IPS-18c (cell line): ENCODE results near the gene PCDHGA4.
"Not testable (repeated sequence)": the region's sequence is repeated elsewhere in the genome, so short reads cannot be mapped to it uniquely, and the experiment has no call there.

Source experiments
- H3K4me3 ChIP-seq: 2 replicates; pipeline ENCODE4 v1.7.0; 2013; ENCODE audit warnings: low read depth, mild to moderate bottlenecking, low read length, moderate library complexity; ENCODE audit not compliant: insufficient read depth
- H3K9me3 ChIP-seq: one replicate; pipeline ENCODE4 v1.6.1; 2013; ENCODE audit warnings: mild to moderate bottlenecking, low read length, moderate library complexity; ENCODE audit not compliant: control insufficient read depth, insufficient read depth

The PCDHGA4 gene

DNA sequence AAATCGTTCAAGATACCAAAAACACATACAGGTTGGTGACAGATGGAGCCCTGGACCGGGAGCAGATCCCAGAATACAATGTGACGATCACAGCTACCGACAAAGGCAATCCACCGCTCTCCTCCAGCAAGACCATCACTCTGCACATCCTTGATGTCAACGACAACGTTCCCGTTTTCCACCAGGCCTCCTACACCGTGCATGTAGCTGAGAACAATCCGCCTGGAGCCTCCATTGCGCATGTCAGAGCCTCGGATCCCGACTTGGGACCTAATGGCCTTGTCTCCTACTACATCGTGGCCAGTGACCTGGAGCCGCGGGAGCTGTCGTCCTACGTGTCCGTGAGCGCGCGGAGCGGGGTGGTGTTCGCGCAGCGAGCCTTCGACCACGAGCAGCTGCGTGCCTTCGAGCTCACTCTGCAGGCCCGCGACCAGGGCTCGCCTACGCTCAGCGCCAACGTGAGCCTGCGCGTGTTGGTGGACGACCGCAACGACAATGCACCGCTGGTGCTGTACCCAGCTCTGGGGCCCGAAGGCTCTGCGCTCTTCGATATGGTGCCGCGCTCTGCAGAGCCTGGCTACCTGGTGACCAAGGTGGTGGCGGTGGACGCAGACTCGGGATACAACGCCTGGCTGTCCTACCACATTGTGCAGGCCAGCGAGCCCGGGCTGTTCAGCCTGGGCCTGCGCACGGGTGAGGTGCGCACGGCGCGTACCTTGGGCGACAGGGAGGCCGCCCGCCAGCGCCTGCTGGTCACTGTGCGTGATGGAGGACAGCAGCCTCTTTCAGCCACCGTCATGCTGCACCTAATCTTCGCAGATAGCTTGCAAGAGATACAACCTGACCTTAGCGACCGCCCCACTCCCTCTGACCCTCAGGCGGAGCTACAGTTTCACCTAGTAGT, 17.0 kb downstream of the PCDHGA4 start:
- H3K4me3 ChIP-seq, result no peak overlapping the region

DNA sequence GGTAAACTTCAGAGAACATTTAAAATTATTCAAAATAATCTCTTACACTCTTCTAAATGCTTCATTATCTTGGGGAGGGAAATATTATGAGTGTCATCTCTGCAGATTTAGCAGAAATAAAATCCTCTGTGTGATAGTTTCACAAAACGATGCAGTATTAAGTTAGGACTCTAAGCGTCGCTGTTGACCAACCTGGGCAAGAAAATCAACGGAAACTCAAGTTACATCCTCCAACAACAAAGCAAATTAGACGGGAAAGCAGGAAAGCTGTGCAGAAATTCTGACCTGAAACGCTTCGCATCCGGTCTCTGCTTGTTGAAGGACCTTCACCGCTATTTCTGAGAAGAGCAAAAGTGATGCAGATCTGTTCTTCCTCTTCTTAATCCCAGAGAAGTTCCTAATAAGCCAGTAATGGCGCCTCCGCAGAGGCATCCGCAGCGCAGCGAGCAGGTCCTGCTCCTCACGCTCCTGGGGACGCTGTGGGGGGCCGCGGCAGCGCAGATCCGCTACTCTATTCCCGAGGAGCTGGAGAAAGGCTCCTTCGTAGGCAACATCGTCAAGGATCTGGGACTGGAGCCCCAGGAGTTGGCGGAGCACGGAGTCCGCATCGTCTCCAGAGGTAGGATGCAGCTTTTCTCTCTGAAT, 19.0 kb downstream of the PCDHGA4 start, which contains the start of gene PCDHGA6:
TSS of gene PCDHGA6 (plus strand) at position 219 of the 645 bp plus-strand sequence. CDS start at position 412, 193 bp downstream.
- no peak within 1 kb of the TSS; the same call in 1 of the 2 replicates for H3K4me3 ChIP-seq
- peaks cover 17% of the 10 kb centered on the region for H3K9me3 ChIP-seq

More for the DNA sequence above, 17.0 kb downstream of the PCDHGA4 start:
- peaks cover 17% of the 10 kb centered on the region for H3K9me3 ChIP-seq

DNA sequence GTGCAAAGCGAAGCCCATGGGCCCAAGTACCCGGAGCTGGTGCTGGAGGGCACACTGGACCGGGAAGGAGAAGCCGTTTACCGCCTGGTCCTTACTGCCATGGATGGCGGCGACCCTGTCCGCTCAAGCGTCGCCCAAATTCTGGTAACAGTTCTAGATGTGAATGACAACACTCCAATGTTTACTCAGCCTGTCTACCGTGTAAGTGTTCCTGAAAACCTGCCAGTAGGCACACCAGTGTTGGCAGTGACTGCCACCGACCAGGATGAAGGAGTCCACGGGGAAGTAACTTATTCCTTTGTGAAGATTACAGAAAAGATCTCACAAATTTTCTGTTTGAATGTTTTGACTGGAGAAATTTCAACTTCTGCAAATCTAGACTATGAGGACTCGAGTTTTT, 19.8 kb downstream of the PCDHGA4 start:
- no peak overlapping the region; the same call in 1 of the 2 replicates for H3K4me3 ChIP-seq
- H3K9me3 ChIP-seq, result peaks cover 17% of the 10 kb centered on the region

DNA sequence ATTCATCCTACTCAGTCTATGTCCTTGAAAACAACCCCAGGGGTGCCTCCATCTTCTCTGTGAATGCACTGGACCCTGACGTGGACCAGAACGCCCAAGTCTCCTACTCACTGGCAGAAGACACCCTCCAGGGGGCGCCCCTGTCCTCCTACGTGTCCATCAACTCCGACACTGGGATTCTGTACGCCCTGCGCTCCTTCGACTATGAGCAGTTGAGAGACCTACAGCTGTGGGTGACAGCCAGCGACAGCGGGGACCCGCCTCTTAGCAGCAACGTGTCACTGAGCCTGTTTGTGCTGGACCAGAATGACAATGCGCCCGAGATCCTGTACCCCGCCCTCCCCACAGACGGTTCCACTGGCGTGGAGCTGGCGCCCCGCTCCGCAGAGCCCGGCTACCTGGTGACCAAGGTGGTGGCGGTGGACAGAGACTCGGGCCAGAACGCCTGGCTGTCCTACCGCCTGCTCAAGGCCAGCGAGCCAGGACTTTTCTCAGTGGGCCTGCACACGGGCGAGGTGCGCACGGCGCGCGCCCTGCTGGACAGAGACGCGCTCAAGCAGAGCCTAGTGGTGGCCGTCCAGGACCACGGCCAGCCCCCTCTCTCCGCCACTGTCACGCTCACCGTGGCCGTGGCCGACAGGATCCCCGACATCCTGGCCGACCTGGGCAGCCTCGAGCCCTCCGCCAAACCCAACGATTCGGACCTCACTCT, 20.8 kb downstream of the PCDHGA4 start:
- peaks cover 20% of the 10 kb centered on the region for H3K9me3 ChIP-seq
- H3K4me3 ChIP-seq, result not testable (repeated sequence)

DNA sequence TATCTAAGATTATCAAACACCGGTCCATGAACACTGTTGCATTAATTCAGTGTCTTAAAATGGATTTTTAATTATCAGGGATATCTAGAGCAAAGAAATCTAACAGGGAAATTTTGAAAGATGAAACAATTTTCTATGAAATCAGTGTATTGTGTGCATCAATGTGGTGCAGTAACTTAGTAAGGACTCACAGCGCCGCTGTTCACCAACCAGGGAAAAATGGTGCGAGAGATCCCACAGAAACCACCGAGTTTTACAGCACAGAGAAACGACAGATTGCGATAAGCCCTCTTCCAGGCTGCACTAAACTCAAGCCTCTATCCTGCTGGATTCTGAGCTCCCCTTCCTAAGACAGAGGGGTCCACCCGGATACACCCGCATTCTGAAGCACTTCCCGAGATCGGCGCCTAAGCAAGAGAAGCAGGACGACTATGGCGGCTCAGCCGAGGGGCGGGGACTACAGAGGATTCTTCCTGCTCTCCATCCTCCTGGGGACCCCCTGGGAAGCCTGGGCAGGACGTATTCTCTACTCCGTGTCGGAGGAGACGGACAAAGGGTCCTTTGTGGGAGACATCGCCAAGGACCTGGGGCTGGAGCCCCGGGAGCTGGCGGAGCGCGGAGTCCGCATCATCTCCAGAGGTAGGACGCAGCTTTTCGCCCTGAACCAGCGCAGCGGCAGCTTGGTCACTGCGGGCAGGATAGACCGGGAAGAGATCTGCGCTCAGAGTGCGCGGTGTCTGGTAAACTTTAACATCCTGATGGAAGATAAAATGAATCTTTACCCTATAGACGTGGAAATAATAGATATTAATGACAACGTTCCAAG, 27.9 kb downstream of the PCDHGA4 start, which contains the start of gene PCDHGA7:
TSS of gene PCDHGA7 (plus strand) at position 274 of the 826 bp plus-strand sequence. CDS start at position 432, 158 bp downstream.
- no peak within 1 kb of the TSS; the same call in 1 of the 2 replicates for H3K4me3 ChIP-seq

DNA sequence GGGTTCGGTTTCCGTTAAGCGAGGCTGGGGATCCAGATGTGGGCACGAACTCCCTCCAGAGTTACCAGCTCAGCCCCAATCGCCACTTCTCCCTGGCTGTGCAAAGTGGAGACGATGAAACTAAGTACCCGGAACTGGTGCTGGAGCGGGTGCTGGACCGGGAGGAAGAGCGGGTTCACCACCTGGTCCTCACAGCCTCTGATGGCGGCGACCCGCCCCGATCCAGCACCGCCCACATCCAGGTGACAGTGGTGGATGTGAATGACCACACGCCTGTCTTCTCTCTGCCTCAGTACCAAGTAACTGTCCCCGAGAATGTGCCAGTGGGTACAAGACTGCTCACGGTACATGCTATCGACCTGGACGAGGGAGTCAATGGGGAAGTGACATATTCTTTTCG, 28.5 kb downstream of the PCDHGA4 start:
- Histone ChIP-seq H3K9me3 (peaks cover 13% of the 10 kb centered on the region), H3K4me3 (no peak overlapping the region)

More for the DNA sequence above, 27.9 kb downstream of the PCDHGA4 start, which contains the start of gene PCDHGA7:
- peaks cover 10% of the 10 kb centered on the region for H3K9me3 ChIP-seq

DNA sequence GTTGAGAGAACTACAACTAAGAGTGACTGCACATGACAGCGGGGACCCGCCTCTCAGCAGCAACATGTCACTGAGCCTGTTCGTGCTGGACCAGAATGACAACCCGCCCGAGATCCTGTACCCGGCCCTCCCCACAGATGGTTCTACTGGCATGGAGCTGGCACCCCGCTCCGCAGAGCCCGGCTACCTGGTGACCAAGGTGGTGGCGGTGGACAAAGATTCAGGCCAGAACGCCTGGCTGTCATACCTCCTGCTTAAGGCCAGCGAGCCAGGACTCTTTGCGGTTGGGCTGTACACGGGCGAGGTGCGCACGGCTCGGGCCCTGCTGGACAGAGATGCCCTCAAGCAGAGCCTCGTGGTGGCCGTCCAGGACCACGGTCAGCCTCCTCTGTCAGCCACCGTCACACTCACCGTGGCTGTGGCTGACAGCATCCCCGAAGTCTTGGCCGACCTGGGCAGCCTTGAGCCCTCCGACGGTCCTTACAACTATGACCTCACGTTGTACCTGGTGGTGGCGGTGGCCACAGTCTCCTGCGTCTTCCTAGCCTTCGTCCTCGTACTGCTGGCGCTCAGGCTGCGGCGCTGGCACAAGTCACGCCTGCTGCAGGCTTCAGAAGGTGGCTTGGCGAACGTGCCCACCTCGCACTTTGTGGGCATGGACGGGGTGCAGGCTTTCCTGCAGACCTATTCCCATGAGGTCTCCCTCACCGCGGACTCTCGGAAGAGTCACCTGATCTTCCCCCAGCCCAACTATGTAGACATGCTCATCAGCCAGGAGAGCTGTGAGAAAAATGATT, 29.8 kb downstream of the PCDHGA4 start:
- Histone ChIP-seq H3K4me3 (no peak overlapping the region), H3K9me3 (peaks cover 22% of the 10 kb centered on the region)

DNA sequence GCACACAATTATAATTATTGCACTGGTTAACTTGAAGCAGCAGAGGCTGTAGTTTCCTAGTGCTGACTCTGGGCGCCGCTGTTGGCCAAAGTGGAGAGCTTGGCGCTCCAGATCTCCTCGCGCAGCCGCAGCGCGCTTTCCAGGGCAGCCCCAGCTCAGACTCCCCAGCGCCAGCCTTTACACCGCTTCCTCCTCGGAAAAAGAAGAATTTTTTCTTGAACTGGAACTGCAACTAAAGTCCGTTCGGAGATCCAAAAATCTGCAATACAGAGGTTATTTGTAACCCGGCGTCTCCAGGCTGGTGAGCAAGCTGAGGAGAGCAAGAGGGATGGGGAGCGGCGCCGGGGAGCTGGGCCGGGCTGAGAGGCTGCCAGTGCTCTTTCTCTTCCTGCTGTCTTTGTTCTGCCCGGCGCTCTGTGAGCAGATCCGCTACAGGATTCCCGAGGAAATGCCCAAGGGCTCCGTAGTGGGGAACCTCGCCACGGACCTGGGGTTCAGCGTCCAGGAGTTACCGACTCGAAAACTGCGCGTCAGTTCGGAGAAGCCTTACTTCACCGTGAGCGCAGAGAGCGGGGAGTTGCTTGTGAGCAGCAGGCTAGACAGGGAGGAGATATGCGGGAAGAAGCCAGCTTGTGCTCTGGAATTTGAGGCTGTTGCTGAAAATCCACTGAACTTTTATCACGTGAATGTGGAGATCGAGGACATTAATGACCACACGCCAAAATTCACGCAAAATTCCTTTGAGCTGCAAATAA, 32.9 kb downstream of the PCDHGA4 start, which contains the start of gene PCDHGB4:
TSS of gene PCDHGB4 (plus strand) at position 142 of the 755 bp plus-strand sequence. CDS start at position 329, 187 bp downstream.
- H3K9me3 ChIP-seq, result peaks cover 19% of the 10 kb centered on the region
- H3K4me3 ChIP-seq, result not testable (repeated sequence)

DNA sequence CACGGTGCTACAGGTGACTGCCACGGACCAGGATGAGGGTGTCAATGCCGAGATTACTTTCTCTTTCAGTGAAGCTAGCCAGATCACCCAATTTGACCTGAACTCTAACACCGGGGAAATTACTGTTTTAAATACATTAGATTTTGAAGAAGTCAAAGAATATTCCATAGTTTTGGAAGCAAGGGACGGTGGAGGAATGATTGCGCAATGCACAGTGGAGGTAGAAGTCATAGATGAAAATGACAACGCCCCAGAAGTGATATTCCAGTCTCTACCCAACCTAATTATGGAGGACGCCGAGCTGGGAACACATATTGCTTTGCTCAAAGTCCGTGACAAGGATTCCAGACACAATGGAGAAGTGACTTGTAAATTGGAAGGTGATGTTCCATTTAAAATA, 33.8 kb downstream of the PCDHGA4 start:
- H3K9me3 ChIP-seq, result peaks cover 24% of the 10 kb centered on the region
- H3K4me3 ChIP-seq, result peak overlapping the region; percentile 20; the same call in 1 of the 2 replicates

DNA sequence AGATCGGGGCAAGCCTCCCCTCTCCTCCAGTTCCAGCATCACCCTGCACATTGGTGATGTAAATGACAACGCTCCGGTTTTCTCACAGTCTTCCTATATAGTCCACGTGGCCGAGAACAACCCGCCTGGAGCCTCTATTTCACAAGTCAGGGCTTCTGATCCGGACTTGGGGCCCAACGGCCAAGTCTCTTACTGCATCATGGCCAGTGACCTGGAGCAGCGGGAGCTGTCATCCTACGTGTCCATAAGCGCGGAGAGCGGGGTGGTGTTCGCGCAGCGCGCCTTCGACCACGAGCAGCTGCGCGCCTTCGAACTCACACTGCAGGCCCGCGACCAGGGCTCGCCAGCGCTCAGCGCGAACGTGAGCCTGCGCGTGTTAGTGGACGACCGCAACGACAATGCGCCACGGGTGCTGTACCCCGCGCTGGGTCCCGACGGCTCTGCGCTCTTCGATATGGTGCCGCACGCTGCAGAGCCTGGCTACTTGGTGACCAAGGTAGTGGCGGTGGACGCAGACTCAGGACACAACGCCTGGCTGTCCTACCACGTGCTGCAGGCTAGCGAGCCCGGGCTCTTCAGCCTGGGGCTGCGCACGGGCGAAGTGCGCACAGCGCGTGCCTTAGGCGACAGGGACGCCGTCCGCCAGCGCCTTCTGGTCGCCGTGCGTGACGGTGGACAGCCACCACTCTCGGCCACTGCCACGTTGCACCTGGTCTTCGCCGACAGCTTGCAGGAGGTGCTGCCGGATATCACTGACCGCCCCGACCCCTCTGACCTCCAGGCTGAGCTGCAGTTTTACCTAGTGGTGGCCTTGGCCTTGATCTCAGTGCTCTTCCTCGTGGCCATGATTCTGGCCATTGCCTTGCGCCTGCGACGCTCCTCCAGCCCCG, 34.6 kb downstream of the PCDHGA4 start:
- peaks cover 22% of the 10 kb centered on the region for H3K9me3 ChIP-seq
- peak overlapping the region; percentile 20; the same call in 1 of the 2 replicates for H3K4me3 ChIP-seq

DNA sequence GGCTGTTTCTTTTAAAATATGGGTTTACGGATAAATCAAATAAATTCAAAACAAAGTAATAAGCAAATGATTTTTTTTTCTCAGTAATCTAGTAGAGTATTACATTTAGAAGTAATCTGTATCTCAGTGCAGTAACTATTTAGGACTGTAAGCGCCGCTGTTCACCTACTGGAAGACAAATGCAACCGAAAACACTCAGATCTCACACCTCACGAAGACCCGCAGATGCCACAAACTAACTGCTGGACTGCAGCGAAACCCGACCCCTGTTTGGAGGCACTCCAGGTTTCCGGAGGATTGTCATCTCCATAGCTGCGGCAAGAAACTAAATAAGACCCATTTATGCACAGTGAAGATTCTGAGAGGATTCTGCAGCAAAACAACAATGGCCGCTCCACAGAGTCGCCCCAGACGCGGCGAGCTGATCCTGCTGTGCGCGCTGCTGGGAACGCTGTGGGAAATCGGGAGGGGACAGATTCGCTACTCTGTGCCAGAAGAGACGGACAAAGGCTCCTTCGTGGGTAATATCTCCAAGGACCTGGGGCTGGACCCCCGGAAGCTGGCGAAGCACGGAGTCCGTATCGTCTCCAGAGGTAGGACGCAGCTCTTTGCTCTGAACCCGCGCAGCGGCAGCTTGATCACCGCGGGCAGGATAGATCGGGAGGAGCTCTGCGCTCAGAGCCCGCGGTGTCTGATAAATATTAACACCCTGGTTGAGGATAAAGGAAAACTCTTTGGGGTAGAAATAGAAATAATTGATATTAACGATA, 37.8 kb downstream of the PCDHGA4 start, which contains the start of gene PCDHGA8:
TSS of gene PCDHGA8 (plus strand) at position 205 of the 770 bp plus-strand sequence. CDS start at position 386, 181 bp downstream.
- peaks cover 22% of the 10 kb centered on the region for H3K9me3 ChIP-seq
- H3K4me3 ChIP-seq, result no peak within 1 kb of the TSS; the same call in 1 of the 2 replicates

DNA sequence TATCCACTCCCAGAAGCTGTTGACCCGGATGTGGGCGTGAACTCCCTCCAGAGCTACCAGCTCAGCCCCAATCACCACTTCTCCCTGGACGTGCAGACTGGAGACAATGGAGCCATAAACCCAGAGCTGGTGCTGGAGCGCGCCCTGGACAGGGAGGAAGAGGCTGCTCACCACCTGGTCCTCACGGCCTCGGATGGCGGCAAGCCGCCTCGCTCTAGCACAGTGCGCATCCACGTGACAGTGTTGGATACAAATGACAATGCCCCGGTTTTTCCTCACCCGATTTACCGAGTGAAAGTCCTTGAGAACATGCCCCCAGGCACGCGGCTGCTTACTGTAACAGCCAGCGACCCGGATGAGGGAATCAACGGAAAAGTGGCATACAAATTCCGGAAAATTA, 38.4 kb downstream of the PCDHGA4 start:
- peaks cover 20% of the 10 kb centered on the region for H3K9me3 ChIP-seq
- no peak overlapping the region for H3K4me3 ChIP-seq

DNA sequence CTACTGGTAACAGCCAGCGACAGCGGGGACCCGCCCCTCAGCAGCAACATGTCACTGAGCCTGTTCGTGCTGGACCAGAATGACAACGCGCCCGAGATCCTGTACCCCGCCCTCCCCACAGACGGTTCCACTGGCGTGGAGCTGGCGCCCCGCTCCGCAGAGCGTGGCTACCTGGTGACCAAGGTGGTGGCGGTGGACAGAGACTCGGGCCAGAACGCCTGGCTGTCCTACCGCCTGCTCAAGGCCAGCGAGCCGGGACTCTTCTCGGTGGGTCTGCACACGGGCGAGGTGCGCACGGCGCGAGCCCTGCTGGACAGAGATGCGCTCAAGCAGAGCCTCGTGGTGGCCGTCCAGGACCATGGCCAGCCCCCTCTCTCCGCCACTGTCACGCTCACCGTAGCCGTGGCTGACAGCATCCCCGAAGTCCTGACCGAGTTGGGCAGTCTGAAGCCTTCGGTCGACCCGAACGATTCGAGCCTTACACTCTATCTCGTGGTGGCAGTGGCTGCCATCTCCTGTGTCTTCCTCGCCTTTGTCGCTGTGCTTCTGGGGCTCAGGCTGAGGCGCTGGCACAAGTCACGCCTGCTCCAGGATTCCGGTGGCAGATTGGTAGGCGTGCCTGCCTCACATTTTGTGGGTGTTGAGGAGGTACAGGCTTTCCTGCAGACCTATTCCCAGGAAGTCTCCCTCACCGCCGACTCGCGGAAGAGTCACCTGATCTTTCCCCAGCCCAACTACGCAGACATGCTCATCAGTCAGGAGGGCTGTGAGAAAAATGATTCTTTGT, 39.8 kb downstream of the PCDHGA4 start:
- peaks cover 21% of the 10 kb centered on the region for H3K9me3 ChIP-seq
- not testable (repeated sequence) for H3K4me3 ChIP-seq
